ENCODE results near the gene KCTD12.

KCTD12 gene

GRCh38 chr13:76853481-76853880 lies 32.7 kb downstream of the KCTD12 start:
- DNase-seq = no peak

- DNase-seq = no peak
These were observed 33.2 kb downstream of the KCTD12 start for GRCh38 chr13:76852986-76853385.

GRCh38 chr13:76851961-76852360 lies 34.2 kb downstream of the KCTD12 start:
- DNase-seq = no peak

- DNase-seq = no peak
These were observed 36.7 kb downstream of the KCTD12 start for GRCh38 chr13:76849493-76849892.

- no peak for DNase-seq
These were observed 37.6 kb downstream of the KCTD12 start for GRCh38 chr13:76848596-76848995.

- DNase-seq = no peak
These were observed 39.8 kb downstream of the KCTD12 start for GRCh38 chr13:76846363-76846762.

GRCh38 chr13:76845865-76846264 lies 40.3 kb downstream of the KCTD12 start:
- DNase-seq = no peak

GRCh38 chr13:76845367-76845766 lies 40.8 kb downstream of the KCTD12 start:
- DNase-seq = no peak

- no peak for DNase-seq
These were observed 48.4 kb downstream of the KCTD12 start for GRCh38 chr13:76837801-76838200.

- no peak for DNase-seq
These were observed 49.9 kb downstream of the KCTD12 start for GRCh38 chr13:76836311-76836710.

GRCh38 chr13:76833441-76833954 lies 52.7 kb downstream of the KCTD12 start:
- no peak for DNase-seq

GRCh38 chr13:76832258-76832988 lies 53.8 kb downstream of the KCTD12 start:
- DNase-seq = no peak

GRCh38 chr13:76830805-76831204 lies 55.4 kb downstream of the KCTD12 start:
- DNase-seq = no peak

Data from activated CD4-positive, alpha-beta T cell treated with anti-CD3 and anti-CD28 coated beads, Interleukin-2, amount 50 U/mL, for 4 hours (primary cell).